Measurements from ENCODE around the gene PSKH1.
A peak's percentile ranks its signal among the peaks of the same experiment; 100 is the strongest.
"Not testable (repeated sequence)": the region's sequence is repeated elsewhere in the genome, so short reads cannot be mapped to it uniquely, and the experiment has no call there.

PSKH1 gene

DNA sequence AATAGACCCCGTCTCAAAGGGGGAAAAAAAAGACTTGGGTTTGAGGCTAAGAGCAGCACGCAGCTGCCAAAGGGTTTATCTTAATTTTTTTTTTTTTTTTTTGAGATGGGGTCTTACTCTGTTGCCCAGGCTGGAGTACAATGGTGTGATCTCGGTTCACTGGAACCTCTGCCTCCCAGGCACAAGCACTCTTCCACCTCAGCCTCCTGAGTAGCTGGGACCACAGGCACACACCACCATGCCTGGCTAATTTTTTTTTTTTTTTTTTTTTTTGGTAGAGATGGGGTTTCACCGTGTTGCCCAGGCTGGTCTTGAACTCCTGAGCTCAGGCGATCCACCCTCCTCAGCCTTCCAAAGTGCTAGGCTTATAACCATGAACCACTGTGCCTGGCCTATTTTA lies 44.7 kb downstream of the PSKH1 start:
- DNase-seq: not testable (repeated sequence)

DNA sequence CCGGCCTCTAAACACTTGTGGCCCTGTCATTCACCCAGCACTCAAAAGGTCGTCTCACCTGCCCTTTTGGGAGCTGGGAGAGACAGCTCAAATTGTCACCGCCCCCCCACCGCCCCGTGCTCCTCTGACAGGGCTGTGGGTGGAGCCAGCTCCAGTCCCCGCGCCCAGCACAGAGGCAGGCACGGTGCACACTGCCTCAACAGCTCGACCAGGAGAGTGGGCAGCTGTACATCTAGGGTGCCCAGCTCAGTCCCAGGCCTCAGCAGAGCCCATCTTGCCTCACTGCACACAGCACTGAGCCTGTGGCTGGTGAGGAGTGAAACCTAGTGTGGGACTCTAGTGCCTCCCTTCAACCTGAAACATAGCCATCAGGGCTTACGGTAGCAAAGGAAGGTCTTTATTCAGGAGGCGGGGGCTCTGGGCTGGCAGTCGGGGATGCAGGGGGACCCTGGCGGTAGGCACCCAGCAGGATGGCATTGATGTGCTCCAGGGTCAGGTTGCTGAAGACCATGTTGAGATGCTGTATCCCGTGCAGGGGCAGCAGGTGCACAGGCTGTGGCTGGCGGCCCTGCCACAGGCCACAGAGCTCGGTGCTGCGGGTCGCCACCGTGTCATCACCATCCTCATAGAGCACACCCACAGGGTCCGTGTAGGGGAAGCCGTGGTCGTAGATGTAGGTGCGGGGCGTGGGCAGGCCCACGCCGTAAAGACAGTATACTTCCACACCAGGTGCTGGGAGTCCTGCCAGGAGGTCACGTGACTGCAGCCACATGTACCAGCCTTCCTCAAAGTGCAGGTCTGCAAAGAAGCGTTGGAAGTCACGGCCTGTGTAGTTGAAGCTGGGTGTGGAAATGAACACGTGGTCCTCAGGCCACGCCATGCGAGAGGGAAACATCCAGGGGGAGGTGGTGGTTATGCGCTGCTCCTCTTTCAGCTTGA lies 46.7 kb downstream of the PSKH1 start:
- DNase-seq: no peak

DNA sequence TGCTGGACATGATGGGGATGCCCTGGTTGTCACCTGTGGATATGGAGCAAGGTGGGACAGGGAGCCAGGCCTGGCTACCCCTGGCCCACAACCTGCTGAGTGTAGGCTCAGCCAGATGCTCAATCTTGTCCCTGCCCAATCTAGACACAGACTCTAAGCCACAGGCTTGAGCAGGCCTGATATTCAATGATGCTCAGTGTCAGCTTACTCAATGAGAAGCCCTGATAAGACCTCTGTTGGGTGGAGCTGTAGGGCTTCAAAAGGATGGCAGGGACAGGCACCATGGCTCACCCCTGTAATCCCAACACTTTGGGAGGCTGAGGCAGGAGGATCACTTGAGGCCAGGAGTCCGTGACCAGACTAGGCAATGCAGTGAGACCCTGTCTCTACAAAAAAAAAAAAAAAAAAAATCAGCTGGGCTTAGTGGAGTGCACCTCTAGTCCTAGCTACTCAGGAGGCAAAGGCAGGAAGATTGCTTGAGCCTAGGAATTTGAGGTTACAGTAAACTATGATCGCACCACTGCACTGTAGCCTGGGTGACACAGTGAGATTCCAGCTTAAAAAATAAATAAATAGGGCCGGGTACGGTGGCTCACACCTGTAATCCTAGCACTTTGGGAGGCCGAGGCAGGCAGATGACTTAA lies 47.5 kb downstream of the PSKH1 start:
- DNase-seq: no peak

DNA sequence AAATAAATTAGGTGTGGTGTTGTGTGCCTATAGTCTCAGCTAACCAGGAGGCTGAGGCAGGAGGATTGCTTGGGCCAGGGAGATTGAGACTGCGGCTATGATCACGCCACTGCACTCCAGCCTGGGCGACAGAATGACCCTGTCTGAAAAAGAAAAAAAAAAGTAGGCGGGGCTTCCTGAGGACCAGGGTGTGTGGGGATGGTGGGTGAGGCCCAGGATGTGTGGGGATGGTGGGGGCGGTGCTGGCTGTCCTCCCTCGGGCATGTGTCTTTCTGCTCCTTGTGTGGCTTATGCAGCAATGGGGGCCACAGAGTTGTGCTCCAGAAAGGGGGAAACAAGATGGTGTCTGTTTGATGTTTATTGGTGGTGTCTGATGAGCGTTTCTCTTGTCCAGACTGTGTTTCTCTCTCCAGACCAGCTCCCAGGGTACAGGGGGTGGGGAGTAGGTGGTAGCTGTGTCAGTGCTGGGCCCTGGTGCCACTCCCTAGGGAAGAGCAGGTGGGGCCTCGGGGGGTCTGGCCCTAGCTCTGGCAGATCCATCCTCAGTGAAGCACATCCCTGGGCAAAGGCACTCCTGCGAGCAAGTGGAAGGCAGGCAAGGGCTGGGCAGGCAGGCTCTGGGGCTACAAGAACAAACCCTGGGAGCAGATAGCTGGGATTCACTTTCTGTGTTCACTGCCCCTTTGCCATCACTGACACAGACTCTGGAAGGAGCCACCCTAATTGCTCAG lies 48.6 kb downstream of the PSKH1 start:
- no peak for DNase-seq

DNA sequence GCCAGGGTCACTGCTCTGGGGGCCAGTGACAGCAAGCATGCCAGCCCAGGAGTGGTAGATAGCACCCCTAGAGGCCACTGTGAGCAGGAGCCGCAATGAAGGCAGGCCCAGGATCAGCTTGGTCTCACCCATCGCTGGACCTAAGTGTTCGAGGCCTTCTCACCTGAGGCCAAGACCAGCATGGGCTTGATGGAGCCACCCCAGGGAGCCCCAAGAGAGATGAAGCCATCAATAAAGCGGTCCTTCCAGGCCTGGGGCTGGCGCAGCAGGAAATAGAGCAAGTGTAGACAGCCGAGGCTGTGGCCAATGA lies 49.1 kb downstream of the PSKH1 start:
- DNase-seq: peak in 8 of 58 donors; percentile 7 to 42 (median 24)

DNA sequence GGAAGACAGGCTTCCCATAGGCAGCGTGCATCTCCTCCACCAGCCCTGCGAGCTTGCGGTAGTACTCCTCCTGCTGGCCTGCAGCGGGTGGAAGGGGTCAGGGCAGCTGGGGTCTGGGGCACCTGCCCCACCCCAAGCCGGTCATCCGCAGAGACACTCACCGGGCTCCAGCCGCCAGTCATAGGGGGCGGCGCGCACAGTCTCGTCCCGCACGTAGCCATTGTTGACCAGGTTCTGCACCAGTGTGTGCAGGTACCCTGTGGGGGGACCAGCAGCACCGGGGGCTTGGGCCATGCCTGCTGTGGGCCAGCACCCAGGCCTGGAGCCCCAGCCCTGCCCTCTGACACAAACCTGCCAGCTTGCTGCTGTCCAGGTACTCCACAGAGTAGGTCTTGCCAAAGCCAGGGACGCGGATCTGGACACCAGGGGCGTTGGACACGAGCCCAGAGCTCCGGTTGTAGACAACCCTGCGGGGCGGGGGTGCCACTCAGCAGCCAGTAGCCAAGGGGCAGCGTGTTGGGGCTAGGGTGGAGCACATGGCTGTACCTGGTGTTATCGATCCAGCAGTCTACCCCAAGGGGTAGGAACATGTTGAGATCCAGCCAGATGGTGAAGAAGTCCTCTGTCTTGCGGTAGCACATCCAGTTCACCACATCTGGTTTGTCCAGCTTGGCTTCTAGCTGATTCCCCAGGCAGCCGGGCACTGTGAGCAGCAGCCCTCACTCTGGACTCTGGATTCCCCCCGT lies 49.6 kb downstream of the PSKH1 start:
- no peak for DNase-seq

DNA sequence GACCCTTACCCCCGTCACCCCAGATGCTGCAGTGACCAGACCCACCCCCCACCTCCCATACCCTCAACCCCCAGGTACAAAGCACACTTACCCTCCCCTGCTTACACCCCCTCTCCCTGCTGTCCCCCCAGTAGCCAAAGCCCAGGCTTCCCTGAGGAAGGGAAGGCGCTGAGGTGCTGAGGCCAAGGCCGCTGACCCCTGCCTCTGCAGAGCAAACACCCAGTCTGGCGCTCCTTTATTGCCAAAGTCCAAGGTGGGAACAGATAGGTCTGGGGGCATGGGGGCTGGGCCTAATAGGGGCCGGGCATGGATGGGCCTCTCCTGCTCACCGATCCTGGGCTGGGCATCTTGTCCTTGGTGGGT lies 50.2 kb downstream of the PSKH1 start:
- no peak for DNase-seq

DNA sequence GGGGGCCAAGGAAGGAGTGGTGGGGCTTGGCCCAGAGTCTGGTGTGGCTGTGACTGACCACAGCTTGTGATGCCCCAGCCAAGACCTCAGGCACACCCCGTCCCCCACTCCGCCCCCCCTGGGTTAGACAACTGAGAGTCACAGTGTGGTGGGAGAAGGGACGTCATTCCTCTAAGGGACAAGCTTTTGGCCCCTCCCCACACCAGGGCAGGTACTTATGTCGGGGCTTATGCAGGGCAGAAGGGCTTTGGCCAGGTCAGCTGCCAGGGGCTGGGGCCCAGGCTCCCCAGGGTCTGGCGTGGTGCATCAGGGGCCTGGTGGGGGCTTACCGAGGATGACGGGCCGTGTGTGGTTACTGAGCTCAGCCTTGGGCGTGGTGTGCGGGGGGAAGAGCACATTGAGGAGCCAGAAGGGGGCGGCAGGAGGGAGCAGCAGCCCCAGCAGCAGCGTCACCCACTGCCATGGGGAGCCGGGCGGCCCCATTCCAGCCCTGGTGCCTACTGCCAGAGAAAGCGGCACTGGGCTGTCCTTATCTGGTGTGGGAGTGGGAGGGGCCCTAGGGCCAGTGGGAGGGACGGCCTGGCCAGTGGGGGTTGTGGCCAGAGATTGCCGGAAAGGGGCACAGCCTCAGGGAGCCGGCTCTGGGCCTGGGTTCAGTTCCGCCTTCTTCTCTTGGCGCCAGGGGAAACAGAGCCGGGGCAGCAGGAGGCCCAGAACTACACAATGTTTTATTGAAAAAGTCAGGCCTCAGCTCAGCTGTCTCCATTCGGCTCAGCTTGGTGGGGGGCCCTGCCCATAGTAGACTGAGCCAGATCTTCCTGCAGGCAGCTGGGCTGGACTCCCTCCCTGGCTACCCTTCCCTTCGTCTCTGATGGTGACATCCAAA lies 50.8 kb downstream of the PSKH1 start, which contains the start of gene LCAT:
TSS of gene LCAT (minus strand) at position 502 of the 886 bp plus-strand sequence. CDS start at position 483, 19 bp downstream.
- peak in 55 of 58 donors; percentile 17 to 92 (median 76) for DNase-seq

DNA sequence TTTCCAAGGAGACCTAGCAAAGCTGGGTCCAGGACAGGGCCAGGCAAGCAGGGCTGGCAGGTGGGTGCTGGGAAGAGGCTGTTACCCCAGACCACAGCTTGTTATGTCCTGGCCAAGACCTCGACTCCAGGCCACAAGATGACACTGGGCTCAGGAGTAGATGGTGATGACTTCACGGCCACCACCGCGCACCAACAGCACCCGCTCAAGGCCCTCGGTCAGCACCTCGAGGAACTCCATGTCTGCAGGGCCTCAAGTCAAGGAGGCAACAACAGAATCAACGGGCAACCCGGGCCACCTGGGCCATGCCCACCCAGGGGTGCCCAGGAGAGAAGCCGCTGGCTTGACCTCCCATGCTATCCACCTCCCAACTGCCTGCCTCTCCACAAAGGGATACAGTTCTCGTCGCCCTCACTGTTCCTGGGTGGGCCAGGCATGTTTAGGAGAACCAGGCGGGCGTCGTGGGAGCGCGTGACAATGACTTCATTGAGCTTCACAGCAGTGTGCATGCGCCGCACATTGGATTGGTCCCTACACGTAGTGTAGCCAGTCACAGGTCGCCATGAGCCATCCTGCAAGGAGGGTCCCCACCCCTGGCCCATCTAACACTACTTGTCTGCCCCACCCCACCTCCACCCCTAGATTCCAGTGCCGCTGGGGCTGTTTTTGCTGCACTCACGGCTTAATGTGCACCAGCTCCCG lies 51.8 kb downstream of the PSKH1 start:
- no peak for DNase-seq

DNA sequence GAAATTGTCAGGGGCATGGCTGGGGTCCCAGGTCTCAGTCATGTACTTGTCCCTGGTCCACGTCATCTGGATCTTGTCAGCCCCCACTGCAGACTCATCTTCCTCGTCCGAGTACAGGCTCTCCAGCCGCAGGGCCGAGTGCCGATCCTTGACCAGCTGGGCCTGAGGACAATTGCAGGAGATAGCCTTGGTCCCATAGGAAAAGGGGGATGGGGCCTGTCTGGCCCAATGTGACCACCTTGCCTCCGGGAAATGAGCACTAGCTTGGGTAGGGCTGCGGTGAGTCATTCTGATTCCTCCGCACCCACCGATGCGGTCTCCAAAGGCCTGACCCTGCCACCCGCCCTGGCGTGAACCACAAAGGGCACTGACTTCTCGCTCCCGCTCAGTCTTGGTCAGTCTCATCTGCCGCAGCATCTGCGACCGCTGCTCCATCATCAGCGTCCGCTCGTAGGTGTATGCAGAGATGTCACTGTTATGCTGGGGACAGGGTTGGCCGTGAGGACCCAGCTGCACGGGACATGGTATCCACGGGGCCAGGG lies 52.4 kb downstream of the PSKH1 start:
- DNase-seq: no peak

DNA sequence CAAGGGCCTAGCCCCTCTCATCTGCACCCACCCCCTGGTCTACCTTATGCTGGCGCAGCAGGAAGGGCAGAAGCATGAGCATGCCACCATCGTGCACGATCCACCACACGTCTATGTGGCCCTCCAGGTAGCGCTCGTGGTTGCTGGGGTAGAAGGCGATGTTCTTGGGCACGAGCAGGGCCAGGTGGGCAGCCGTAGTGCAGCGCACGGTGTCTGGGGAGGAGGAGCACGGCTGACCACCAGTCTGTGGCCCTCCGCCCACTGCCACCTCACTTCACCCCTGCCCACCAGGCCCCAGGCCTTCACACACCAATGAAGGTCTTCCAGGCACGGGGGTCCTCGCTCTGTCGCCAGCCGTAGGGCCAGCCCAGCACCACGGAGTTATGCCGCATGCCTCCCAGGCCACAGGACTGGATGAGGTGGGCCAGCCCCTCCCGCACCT lies 53.1 kb downstream of the PSKH1 start:
- DNase-seq: no peak

DNA sequence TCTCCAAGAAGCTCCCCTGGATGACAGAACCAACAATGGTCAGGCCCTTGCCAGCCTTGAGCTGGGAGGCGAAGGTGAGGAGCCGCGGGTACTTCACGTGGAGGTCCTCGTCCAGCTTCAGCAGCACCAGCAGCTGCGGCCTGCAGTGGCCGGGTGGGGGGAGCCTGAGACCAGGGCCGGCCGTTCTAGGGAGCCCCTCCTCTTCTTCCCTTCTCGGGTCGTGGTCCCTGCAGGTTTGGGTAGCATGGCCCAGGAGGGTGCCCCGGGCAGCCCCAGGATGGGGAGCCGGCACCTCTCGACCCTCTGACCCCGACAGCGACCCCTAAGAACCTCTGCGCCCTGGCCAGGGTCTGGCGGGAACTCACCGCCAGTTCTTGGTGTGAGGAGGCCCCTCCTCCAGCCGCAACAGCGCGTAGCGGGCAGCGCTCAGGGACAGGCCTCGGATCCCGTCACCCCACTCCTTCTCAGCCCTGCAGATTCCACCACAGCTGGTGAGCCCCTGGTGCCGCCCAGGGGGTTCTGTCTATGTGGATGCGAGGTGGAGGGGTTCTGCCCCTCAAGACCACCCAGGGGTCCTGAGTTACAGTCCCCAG lies 54.0 kb downstream of the PSKH1 start:
- DNase-seq: no peak

DNA sequence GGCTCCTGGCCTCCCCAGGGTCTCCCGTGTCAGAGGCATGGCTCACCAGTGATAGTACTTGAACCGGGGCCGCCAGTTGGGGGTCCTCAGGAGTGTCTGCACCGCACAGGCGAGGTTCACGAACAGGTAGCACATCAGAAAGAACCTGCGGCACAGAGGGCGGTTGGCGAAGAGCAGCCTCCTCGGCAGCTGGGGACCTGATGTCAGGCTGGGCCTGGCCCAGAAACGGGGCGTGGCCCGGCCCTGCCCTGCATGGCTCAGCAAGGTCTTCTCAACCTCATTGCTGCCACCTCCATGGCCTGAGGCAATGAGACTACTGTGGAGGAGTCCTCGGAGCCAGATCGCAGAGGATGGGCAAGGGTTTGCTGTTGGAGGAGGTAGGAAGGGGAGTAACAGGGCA lies 55.0 kb downstream of the PSKH1 start:
- DNase-seq: no peak

DNA sequence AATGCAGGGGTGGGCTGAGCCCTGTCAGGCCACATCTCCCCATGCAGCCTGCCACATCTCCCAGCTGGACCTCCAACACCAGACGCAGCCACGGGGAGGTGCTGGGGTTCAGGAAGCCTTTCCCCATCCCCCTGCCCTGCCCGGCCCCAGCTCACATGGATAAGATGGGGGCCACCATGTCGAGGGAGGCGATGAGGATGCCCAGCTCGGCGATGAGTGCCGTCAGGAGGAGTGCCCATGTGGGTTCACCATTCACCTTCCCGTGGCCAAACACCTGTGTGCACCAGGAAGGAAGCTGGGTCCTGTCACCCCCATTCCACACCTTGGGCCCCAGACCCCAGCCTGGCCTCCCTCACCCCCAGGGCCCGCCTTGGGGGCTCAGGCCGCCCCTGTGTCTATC lies 56.6 kb downstream of the PSKH1 start:
- DNase-seq: no peak

DNA sequence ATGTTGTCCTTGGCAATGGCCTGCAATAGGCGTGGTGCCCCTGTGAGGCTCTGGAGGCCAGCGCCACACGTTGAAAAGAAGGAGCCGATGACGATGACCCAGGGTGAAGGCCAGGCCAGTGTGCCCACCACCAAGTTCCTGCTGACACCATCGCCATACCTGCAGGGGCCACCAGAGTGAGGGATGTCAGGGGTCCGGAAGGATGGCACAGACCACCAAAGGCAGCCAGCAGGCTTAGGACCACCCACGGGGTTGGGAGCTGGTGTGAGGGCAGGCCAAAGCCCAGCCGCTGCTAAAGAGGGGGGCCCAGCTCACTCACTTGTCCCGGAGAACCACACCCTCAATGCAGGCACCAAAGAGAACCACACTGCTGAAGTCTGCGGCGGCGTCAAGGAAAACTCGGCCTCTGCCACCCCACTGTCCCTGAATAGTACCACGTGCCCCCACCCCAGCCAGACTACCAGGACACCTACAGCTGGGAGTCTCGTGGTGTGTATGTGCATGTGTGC lies 57.3 kb downstream of the PSKH1 start:
- DNase-seq: no peak

DNA sequence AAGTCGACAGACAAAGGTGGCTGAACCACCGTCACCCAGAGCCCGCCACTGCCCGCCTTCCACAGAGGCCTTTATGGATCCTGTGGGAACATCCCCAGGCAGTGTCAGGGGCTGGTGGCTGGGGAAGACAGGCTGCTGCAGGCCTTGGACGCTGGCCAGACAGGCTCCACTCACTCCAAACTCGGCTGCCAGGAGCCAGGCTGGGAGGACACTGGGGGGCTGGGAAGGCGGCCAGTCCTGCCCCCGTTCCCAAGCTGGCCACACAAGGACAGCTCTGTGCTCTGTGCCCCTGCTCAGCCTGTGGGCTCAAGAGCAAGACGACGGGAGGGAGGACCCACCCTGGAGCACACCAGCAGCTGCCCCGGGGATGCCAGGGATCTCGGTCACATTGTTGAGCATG lies 58.4 kb downstream of the PSKH1 start:
- DNase-seq: peak in 56 of 58 donors; percentile 42 to 95 (median 83)

DNA sequence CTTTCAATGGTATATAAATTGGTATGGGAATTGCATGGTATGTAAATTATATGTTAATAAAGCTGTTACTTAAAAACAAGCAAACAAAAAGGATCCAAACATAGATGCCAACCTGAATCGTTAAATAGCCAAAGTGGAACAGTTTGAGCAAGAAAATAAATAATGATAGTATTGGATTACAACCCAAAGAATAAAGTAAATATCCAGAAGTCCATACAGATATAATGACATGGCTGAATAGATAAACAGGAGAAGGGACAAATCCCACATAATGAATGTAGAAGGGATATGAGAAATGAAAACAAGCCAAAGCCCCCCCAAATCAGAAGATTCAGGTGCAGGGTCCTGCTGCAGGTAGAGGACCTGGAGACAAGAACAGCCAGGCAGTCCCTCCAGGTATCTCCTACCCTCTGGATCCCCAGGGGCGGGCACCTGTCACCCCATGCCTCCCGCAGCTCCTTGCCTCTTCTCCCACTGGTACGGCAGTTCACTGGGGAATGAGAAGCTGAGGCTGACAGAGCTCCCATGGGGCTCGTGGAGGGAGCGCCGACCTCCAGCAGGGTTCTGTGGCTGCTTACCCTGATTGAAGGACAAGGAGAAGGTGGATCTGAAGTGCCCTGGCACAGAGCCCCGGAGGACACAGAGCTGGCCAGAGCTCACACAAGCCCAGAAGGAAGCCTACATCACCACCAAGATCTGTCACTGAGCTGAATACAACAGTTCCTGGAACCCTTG lies 60.8 kb downstream of the PSKH1 start:
- no peak for DNase-seq
